Measurements from ENCODE around the gene TMEM47. TPM values are rescaled to one million over a fixed set of nuclear protein-coding genes. Genes with fewer than 3 reads are reported as not detected.

Gene TMEM47
- total and polyA plus RNA-seq, 2 of the 4 experiments (the other 2 are of a cell fraction): 51.5 to 105 TPM

GRCh38 chrX:34624416-34624815 lies 32.7 kb downstream of the TMEM47 start:
- H3K18ac ChIP-seq (ENCODE audit: low read depth, low read length): no peak overlapping the region
- H4K91ac ChIP-seq (ENCODE audit: insufficient read depth, low read depth, low read length): no peak overlapping the region
- no peak overlapping the region for H2AFZ ChIP-seq (replicated peaks; ENCODE audit: low read length, poor library complexity)
- no peak overlapping the region for H2BK20ac ChIP-seq (ENCODE audit: low read depth, low read length)
- H3K9me3 ChIP-seq (ENCODE audit: control insufficient read depth, insufficient read depth, low read length): no peaks in the 10 kb centered on the region
- H4K20me1 ChIP-seq (ENCODE audit: insufficient read depth, low read length): no peaks in the 10 kb centered on the region
- CTCF ChIA-PET: no interaction called here
- H3K79me1 ChIP-seq (ENCODE audit: low read depth in 1 of 2, low read length in 2 of 2): 0 out of 4 replicates have a peak, but pooled peaks cover 0 to 3% of the 10 kb centered on the region in 2 experiments
- ATAC-seq (ENCODE audit: low read depth) (no peak), DNase-seq (peak; percentile 15)
- H2BK5ac ChIP-seq (ENCODE audit: low read depth, low read length, poor library complexity, severe bottlenecking): no peak overlapping the region
- TF ChIP-seq RCOR1 (IDR thresholded peaks at IDR 0.05; ENCODE audit: insufficient replicate concordance, low read length): no peak
- no peak for TF ChIP-seq MAZ (IDR thresholded peaks at IDR 0.05; ENCODE audit: borderline replicate concordance, low read depth, low read length)
- no peak for TF ChIP-seq BHLHE40 (IDR thresholded peaks at IDR 0.05; ENCODE audit: low read depth, low read length)
- no peak for TF ChIP-seq POLR2A (IDR thresholded peaks at IDR 0.05; ENCODE audit: low read depth, low read length)
- TF ChIP-seq MXI1 (IDR thresholded peaks at IDR 0.05; ENCODE audit: borderline replicate concordance, low read depth, low read length): no peak
- TF ChIP-seq ELK1 (IDR thresholded peaks at IDR 0.05; ENCODE audit: borderline replicate concordance, low read depth, low read length): no peak
- no peak for TF ChIP-seq USF2 (IDR thresholded peaks at IDR 0.05; ENCODE audit: low read depth, low read length)
- TF ChIP-seq CEBPB (IDR thresholded peaks at IDR 0.05; ENCODE audit: low read depth, low read length): no peak
- no peak for TF ChIP-seq NFE2L2 (IDR thresholded peaks at IDR 0.05; ENCODE audit: low read depth, low read length)
- TF ChIP-seq CTCF (conservative IDR thresholded peaks at IDR 0.05; ENCODE audit: low read depth, low read length): no peak
- TF ChIP-seq CHD1 (IDR thresholded peaks at IDR 0.05; ENCODE audit: low read depth, low read length): no peak
- H2BK15ac ChIP-seq (ENCODE audit: low read depth, low read length): no peak overlapping the region
- no peaks in the 10 kb centered on the region for H3K9me1 ChIP-seq (ENCODE audit: insufficient read depth, low read length)
- no peak overlapping the region for H3K4me3 ChIP-seq (ENCODE audit: insufficient read depth, low read depth, low read length)
- no CpG with 5 or more reads among the region's 2 CpGs for WGBS, 2 experiments (ENCODE audit: extremely low coverage in 2 of 2, insufficient read length in 1 of 2)
- no peak overlapping the region for H2AK5ac ChIP-seq (ENCODE audit: low read depth, low read length)
- H3K36me3 ChIP-seq (ENCODE audit: control insufficient read depth, insufficient read depth, low read length): no peaks in the 10 kb centered on the region; the same call in 1 of the 2 replicates
- dilution Hi-C loops (cut with HindIII; ENCODE audit: low sequenced_read_pairs, unreplicated experiment) (no loop called here), in situ Hi-C loops (cut with MboI; ENCODE audit: low sequenced_read_pairs) (no loop called here), intact Hi-C loops (cut with micrococcal nuclease) (no loop called here)
- no peak overlapping the region for H2AK9ac ChIP-seq (replicated peaks; ENCODE audit: low read depth, low read length, poor library complexity)
- H3K4ac ChIP-seq (ENCODE audit: low read depth, low read length): no peak overlapping the region
- no peak overlapping the region for H3K14ac ChIP-seq (replicated peaks; ENCODE audit: low read depth, low read length)
- H3K9ac ChIP-seq (ENCODE audit: low read depth, low read length): no peak overlapping the region
- POLR2A ChIA-PET (ENCODE audit: unreplicated experiment): no interaction called here
- no peaks in the 10 kb centered on the region for H3K4me1 ChIP-seq (ENCODE audit: control insufficient read depth, insufficient read depth, low read length)
- H4K5ac ChIP-seq (ENCODE audit: low read depth, low read length): no peak overlapping the region
- no peak overlapping the region for H4K8ac ChIP-seq (ENCODE audit: low read depth in 2 of 2, low read length in 2 of 2)
- no peak overlapping the region for H2BK120ac ChIP-seq (ENCODE audit: low read depth, low read length)
- BruUV-seq (replicated peaks): no TSS peak
- no peak overlapping the region for H3K4me2 ChIP-seq (ENCODE audit: low read depth, low read length)
- no peak overlapping the region for H3K23ac ChIP-seq (ENCODE audit: low read depth, low read length)
- H3K56ac ChIP-seq (ENCODE audit: extremely low read depth, insufficient read depth, low read length): no peak overlapping the region
- H3K27ac ChIP-seq (ENCODE audit: insufficient read depth, low read length): no peak overlapping the region
- H3K27me3 ChIP-seq (ENCODE audit: control insufficient read depth, insufficient read depth, low read length): no peaks in the 10 kb centered on the region

Data from IMR-90 (cell line).